Stimulated activated CD4-positive, alpha-beta T cell treated with anti-CD3 and anti-CD28 coated beads, TNF-alpha, amount 100 ng/mL, for 4 hours (primary cell): ENCODE results near the gene TREML2.
A peak's percentile ranks its signal among the peaks of the same experiment; 100 is the strongest.
"Not testable (repeated sequence)": the region's sequence is repeated elsewhere in the genome, so short reads cannot be mapped to it uniquely, and the experiment has no call there.

Experiments used
- DNase-seq, 3 experiments: peaks; one replicate each; pipeline ENCODE4 v3.0.0-alpha.2; 2020; ENCODE audit warnings: low read depth in 3 of 3

Gene TREML2

DNA sequence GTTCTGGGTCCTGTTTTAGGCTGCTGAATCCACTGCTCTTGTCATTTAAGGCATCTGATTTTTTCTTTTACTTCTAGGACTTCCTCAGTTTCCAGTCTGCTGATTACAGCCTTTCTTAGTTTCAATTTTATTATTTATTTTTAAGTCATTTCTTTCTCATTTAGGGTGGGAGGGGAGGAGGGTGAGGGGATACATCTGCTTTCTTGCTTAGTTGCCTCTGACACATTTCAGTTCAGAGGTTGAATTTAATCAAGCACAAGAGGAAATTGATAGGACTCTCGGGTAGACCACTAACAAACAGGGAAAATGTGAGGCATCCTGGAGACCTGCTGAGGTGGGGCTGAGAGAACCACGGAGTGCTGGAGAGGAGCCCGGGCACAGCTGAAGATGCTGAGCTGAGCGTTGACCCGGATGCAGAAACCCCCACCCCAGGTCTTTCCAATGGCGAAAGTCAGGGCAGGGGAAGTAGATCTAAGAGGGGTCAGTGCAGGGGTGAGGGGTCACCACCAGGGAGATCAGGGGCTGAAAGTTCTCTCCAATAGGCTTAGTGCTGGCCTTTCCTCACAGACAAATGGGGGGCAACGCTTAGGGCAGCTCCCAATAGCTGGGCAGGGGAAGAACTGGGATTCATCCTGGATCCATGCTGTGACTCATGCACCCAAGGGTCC lies 7.6 kb upstream of the TREML2 start:
- DNase-seq = no peak

DNA sequence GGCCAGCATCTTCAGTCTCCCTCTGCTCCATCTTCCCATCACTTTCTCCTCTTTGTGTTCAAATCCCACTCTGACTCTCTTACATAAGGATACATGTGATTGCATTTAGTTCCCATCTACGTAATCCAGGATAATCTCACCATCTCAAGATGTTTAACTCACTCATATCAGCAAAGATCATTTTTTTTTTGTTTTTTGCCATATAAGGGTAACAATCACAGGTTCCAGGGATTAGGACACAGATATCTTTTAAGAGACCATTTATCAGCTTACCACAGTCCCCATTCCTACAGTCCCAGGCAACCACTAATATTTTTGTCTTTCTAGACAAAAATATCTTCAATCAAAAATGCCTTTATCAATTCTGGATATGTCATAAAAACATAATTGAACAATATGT lies 3.2 kb upstream of the TREML2 start:
- no peak for DNase-seq

- no peak for DNase-seq
Measured at GRCh38 chr6:41201764-41202173, 820 bp upstream of the TREML2 start.

DNA sequence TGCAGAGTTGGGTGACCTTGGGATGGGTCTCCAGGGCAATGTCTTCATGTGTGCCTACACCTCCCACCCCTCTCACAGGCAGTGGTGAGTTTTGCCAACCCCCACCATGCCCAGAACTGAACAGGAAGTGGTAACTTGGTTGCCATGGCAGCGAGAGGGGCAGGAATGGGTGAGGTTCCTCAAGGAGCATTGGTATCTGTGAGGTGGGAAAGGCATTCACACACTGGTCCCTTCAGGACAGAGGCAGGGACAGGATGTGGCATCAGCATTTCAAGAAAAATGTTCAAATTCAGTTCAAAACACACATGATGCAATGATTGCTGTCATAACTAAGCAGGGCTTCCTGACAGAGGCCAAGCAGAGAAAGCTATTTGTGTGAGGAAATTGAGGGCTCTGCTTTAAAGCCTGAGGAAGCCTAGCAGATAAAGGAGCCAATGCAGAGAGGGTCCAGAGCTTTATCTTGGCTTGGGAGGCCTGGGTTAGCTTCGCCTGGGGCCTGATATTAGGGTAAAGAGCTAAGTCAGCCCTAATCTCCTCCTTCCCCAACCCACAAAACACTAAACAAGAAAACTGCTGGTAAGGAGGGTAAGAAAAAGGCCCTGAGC lies 551 bp downstream of the TREML2 start:
- DNase-seq = peak in 2 of 3 experiments; percentile 18 to 19

DNA sequence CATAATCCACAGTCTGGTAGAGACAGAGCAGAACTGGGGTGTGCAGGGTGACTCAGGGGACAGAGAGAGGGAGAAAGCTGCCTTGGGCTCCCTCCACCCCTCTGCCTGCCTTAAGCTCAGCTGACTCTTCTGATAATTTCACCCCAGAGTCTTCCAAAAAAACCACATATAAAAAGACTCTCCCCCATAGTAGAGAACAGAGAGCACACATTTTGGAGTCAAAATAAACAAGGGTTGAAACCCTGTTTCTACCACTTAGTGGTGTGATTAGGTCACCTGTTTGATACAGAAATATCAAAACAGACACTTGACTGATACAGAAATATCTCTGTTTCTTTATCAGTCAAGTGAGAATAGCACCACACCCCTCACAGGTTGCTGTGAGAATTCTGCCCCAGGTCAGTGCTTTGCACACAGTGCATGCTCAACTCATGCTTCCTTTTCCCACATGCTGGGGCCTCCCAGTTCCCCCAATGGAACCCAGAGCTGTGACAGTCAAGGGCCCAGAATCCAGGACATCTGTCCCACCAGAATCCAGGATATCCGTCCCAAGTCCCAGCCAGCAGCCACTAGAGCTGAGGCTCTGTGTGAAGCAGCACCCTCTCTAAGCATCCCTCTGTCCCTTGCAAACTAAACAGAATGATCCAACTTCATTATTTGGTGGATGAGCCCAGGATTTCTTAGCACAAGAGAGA lies 1.2 kb downstream of the TREML2 start:
- no peak for DNase-seq

- DNase-seq = no peak
Measured at GRCh38 chr6:41197234-41197633, 3.7 kb downstream of the TREML2 start.

- DNase-seq = no peak
Measured at GRCh38 chr6:41194386-41194785, 6.6 kb downstream of the TREML2 start.

GRCh38 chr6:41193884-41194283 lies 7.1 kb downstream of the TREML2 start:
- DNase-seq = no peak

DNA sequence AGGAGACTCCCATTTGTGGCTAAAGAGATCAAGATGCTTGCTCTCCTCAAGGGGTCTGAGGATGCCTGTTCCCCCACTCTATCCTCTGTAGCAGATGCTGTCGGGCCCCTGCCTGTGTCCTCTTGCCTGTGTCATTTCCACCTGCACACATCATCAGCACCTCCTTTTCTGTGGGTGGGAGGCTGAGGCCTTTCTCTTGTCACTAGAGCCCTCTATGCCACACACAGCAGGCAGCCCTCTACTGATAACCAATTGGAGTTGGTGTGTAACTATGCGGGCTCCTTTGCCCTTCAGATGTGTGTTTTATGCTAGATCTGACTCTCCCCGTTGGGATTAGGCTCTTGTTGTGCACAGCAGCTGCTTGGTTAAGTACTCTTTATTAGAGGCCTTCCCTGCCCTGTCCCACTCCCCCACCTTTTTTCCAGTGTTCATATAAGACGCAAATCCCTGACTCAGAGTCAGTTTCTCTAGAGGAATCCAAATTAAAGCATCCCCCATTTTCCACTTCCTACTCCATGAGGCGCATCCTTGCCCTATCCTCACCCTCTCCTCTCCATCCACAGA lies 7.7 kb downstream of the TREML2 start:
- DNase-seq = no peak

- no peak for DNase-seq
Measured at GRCh38 chr6:41191569-41191968, 9.4 kb downstream of the TREML2 start.

DNA sequence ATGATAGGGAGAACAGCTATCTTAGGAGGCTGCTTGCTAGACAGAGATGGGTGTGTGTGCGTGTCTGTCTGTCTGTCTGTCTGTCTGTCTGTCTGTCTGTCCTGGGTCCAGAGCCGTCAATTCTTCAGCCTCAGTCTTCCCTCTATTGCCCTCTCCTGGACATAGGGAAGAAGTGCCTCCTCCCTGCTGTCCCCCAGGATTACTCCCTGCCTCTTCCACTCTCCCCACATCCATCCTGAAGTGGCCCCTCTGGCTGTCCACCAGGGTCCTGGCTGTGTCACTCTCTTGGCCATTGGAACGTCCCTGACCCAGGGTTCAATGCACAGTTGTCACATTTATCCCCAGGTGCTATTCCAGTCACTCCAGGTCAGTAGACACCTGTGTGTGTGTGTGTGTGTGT lies 10.2 kb downstream of the TREML2 start:
- no peak for DNase-seq

DNA sequence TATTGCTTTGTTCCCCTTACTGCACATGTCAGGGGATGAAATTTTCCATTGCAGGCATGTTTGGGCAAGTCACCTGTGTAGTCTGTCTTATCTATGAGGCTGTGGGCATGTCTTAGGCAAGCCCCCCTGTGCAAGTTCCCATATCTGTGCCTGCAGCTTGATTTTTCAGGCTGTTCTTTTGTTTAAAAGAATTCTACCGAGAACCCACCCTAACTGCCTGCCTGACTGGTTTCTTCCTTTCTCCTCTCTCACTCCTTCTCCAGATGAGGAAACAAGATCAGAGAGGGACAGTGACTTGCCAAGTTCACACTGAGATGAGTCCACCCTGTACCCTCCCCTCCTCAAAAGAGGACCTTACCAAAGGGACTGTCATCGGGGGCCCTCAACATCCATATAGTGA lies 11.0 kb downstream of the TREML2 start:
- no peak for DNase-seq

GRCh38 chr6:41189046-41189445 lies 11.9 kb downstream of the TREML2 start:
- not testable (repeated sequence) for DNase-seq

GRCh38 chr6:41187924-41188886 lies 12.7 kb downstream of the TREML2 start:
- DNase-seq = no peak

- no peak for DNase-seq
Measured at GRCh38 chr6:41186031-41186562, 14.9 kb downstream of the TREML2 start.

DNA sequence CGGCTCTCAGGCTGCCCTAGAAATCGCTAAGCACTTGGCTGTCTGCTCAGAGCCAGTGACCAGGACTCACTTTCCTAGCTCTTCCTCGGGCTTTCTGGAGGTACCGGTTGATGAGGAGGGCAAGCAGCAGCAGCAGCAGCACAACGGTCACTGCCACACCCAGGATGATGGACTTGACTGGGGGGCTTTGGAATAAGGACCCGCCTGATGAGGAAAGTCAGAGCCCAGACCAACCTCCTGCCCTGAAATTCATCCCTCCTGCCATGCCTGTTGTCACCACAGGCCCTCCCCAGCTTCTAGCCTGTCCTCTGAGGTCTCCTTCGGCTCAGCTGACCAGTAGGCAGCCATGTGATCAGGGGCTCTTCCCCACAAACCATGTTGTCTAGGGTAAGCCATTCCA lies 16.2 kb downstream of the TREML2 start:
- no peak for DNase-seq

GRCh38 chr6:41182069-41183034 lies 18.6 kb downstream of the TREML2 start:
- DNase-seq = peak in 2 of 3 experiments; percentile 21 to 35

GRCh38 chr6:41181566-41181965 lies 19.4 kb downstream of the TREML2 start:
- DNase-seq = no peak

GRCh38 chr6:41179163-41179562 lies 21.8 kb downstream of the TREML2 start:
- DNase-seq = no peak

GRCh38 chr6:41177695-41178094 lies 23.3 kb downstream of the TREML2 start:
- DNase-seq = no peak
